ENCODE measurements around the gene GLIPR1.

DNA sequence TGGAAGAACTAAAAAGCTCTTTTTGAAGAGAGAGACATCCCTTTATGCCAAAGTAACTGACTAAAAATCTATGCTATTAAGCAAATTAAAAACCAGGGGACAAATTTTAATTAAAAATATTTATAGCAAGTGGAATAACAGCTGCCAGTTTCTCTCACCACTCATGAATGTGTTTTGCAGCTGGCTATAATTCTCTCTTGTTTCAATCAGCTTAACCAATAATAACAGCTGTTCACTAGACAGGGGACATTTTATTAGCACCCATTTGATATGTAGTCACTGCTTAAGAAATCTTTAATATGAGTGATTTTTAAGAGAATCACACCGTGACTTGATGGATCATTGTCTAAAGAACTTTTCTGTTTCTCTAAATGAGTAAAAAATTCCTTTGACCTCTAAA is 65.1 kb downstream of the GLIPR1 start:
- TF ChIP-seq, protein P1, sequence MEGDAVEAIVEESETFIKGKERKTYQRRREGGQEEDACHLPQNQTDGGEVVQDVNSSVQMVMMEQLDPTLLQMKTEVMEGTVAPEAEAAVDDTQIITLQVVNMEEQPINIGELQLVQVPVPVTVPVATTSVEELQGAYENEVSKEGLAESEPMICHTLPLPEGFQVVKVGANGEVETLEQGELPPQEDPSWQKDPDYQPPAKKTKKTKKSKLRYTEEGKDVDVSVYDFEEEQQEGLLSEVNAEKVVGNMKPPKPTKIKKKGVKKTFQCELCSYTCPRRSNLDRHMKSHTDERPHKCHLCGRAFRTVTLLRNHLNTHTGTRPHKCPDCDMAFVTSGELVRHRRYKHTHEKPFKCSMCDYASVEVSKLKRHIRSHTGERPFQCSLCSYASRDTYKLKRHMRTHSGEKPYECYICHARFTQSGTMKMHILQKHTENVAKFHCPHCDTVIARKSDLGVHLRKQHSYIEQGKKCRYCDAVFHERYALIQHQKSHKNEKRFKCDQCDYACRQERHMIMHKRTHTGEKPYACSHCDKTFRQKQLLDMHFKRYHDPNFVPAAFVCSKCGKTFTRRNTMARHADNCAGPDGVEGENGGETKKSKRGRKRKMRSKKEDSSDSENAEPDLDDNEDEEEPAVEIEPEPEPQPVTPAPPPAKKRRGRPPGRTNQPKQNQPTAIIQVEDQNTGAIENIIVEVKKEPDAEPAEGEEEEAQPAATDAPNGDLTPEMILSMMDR (IDR thresholded peaks at IDR 0.05): no peak
- TF ChIP-seq POLR2A (IDR thresholded peaks at IDR 0.05): no peak
